Lower leg skin (tissue), 4 donors: ENCODE data around the gene C10orf67. TPM values are rescaled to one million over a fixed set of nuclear protein-coding genes. Genes with fewer than 3 reads are reported as not detected.

ENCODE experiments used
- DNase-seq, 2 donors: peaks; one replicate each; pipeline ENCODE4 v3.0.0-alpha.2; 2019; ENCODE audit warnings: low spot score in 2 of 2
- H3K4me3 ChIP-seq: fragments of 200-600 bp; sonication (generic); 2 replicates; pipeline ENCODE4 v1.5.1; 2017; ENCODE audit warnings: mild to moderate bottlenecking, low read depth; ENCODE audit not compliant: poor library complexity, severe bottlenecking
- POLR2A ChIP-seq, 2 donors: fragments of 450-650 bp; IDR thresholded peaks; one replicate each; pipeline ENCODE4 v1.6.1; 2016 to 2017; ENCODE audit warnings: antibody characterized with exemption in 2 of 2, mild to moderate bottlenecking in 1 of 2, moderate library complexity in 1 of 2
- WGBS, 2 donors: methylation state at CpG; one replicate each; pipeline ENCODE4 v1.1.5; 2018; 5-methylcytosine and 5-hydroxymethylcytosine counted together
- intact Hi-C: fragments of 100-400 bp; cut with DNase I; formaldehyde crosslinking; loops from one replicate; pipeline ENCODE4 v1.15.0; 2023; ENCODE audit warnings: low total_unique reads
- total RNA-seq, 4 donors: library from RNA; depleted of rRNA; stranded (reverse); fragments of >200 nt; gene quantifications; one replicate each; pipeline ENCODE4 v1.1.0, GENCODE V29; 2016
- TF ChIP-seq, protein P1 (sequence below), 3 donors: fragments of 450-650 bp; IDR thresholded peaks; one replicate each; pipeline ENCODE4 v1.5.1; 2016; ENCODE audit warnings: antibody characterized with exemption in 3 of 3, mild to moderate bottlenecking in 3 of 3, moderate library complexity in 2 of 3

Gene C10orf67
- total RNA-seq, 4 donors from 2014 or later = 0.30 to 1.3 (median 0.65) TPM

DNA sequence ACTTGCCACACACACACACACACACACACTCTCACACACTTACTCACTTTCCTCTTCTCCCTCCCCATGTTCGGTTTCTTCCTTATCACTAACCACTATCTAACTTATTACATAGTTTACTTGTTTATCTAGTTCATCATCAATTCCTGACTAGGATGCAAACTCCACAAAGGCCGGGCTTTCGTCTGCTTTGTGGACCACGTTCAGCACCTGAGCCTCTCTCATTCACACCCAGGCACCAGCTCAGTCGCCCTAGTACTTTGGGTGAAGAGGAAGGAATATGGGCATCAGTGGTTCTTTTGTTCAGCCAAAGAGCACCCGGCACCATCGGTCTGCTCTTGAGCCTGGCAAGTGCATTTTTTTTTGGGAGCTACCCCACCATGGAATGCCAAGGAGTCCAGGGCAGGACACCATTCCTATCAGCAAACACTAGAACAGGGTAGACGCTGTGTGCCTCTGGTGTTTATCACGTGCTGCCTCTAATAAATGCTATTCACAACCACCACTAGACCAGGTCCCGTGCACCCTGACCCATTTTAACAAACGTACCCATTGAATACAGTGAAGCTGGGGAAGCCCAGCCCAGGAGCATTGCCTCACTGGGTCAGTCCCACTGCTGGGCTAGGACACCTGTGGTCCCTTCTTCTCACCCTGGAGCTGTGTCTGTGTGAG lies 2.2 kb downstream of the C10orf67 start:
- no peak overlapping the region for H3K4me3 ChIP-seq
- intact Hi-C loops = no loop called here
- no peak for DNase-seq
- TF ChIP-seq, protein P1, sequence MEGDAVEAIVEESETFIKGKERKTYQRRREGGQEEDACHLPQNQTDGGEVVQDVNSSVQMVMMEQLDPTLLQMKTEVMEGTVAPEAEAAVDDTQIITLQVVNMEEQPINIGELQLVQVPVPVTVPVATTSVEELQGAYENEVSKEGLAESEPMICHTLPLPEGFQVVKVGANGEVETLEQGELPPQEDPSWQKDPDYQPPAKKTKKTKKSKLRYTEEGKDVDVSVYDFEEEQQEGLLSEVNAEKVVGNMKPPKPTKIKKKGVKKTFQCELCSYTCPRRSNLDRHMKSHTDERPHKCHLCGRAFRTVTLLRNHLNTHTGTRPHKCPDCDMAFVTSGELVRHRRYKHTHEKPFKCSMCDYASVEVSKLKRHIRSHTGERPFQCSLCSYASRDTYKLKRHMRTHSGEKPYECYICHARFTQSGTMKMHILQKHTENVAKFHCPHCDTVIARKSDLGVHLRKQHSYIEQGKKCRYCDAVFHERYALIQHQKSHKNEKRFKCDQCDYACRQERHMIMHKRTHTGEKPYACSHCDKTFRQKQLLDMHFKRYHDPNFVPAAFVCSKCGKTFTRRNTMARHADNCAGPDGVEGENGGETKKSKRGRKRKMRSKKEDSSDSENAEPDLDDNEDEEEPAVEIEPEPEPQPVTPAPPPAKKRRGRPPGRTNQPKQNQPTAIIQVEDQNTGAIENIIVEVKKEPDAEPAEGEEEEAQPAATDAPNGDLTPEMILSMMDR (IDR thresholded peaks at IDR 0.05) = no peak
- no peak for TF ChIP-seq POLR2A (IDR thresholded peaks at IDR 0.05)
- WGBS, 2 donors = 85 to 87% methylated on average over 11 of the region's 11 CpGs

DNA sequence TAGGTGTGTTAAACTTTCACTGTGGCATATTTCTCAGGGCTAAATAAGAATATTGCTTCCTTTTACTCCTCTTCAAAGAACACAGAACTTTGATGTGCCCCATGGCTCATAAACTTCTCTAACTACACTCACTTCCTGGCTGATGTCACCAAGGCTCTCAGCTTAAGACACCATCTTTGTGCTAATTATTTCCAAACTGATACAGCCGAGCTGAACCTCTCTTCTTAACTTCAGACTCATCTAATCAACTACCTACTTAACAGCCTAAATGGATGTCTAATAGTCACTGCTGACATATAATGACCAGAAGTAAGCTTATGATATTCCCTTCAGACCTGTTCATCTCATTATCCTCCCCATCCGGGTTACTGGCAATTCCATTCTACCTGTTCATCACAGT lies 3.6 kb downstream of the C10orf67 start:
- 39 to 43% methylated on average over 2 of the region's 2 CpGs for WGBS, 2 donors
- H3K4me3 ChIP-seq = no peak overlapping the region
- intact Hi-C loops = no loop called here
- no peak for TF ChIP-seq POLR2A (IDR thresholded peaks at IDR 0.05)
- TF ChIP-seq, protein P1 (IDR thresholded peaks at IDR 0.05) = no peak
- DNase-seq = no peak

DNA sequence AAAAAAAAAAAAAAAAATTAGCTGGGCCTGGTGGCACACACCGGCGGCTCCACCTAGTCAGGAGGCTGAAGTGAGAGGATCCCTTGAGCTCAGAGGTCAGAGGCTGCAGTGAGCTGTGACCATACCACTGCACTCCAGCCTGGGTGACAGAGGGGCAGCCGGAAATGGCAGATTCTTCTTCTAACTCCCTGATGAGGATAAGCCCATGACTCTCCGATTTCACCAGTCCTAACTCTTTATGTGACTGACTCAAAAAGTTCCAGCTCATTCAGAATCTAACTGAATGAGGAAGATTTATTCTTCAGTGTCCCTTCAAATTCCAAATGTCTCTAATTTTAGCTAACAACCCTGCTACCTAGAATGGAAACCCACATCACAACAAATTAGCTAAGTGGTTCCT lies 4.2 kb downstream of the C10orf67 start:
- TF ChIP-seq POLR2A (IDR thresholded peaks at IDR 0.05) = no peak
- TF ChIP-seq, protein P1 (IDR thresholded peaks at IDR 0.05) = no peak
- intact Hi-C loops = no loop called here
- 82 to 89% methylated on average over 4 of the region's 4 CpGs for WGBS, 2 donors
- H3K4me3 ChIP-seq = no peak overlapping the region
- DNase-seq = no peak

DNA sequence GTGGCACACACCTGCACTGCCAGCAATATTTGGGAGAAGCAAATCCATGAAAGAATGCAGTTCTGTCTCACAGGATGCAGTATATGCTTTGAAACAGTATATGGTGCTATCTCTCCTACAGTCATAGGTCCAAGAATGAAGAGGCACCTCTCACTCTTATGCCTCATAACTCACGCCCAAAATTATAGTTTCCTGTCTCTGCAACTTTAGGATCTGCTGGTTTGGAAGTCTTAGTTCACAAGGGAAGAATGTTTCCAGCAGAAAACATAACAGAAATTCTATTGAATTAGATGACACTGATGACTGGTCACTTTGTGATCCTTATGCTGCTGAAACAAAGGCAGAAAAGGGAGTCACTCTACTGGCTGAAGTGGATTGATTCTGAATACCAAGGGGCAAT lies 5.7 kb downstream of the C10orf67 start:
- DNase-seq = no peak
- intact Hi-C loops = no loop called here
- 30 to 40% methylated on average over 1 of the region's 1 CpG for WGBS, 2 donors
- no peak for TF ChIP-seq POLR2A (IDR thresholded peaks at IDR 0.05)
- TF ChIP-seq, protein P1 (IDR thresholded peaks at IDR 0.05) = no peak
- no peak overlapping the region for H3K4me3 ChIP-seq

DNA sequence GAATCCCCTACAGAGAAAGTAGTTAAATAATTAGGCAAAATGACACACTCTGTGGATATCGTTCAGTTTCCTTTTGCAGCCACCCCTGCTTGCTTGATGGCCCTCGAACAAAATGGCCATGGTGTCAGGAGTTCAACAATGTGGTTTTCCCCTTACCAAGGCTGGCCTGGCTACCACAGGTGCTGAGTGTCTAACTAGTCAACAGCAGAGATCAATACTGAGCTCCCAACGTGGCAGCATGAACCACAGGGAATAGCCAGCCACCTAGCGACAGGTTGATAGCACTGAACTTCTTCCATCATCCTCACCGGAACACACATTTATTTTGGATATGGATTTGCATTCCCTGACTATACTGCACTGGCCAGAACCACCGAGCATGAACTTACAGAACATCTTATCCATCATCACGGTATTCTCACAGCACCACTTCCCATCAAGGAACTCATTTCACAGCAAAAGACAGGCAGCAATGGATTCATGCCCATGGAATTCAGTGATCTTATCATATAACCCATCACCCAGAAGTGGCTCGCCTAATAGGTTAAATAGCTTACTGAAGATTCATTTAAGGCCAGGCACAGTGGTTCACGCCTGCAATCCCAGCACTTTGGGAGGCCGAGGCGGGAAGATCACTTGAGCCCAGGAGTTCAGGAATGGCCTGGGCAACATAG lies 6.3 kb downstream of the C10orf67 start:
- intact Hi-C loops = no loop called here
- 65 to 76% methylated on average over 11 of the region's 11 CpGs for WGBS, 2 donors
- H3K4me3 ChIP-seq = no peak overlapping the region
- no peak for DNase-seq
- TF ChIP-seq, protein P1 (IDR thresholded peaks at IDR 0.05) = no peak
- TF ChIP-seq POLR2A (IDR thresholded peaks at IDR 0.05) = no peak
